A549 (cell line): ENCODE measurements around the gene SUMO2. TPM values are rescaled to one million over a fixed set of nuclear protein-coding genes. Genes with fewer than 3 reads are reported as not detected.
"Not testable (repeated sequence)": the region's sequence is repeated elsewhere in the genome, so short reads cannot be mapped to it uniquely, and the experiment has no call there.

Source experiments
- ATAC-seq, 2 experiments: fragments of 200-7000 bp in 1 of 2; fragments of >200 bp in 1 of 2; cut with Nextera tagmentation in 1 of 2; cut with Tn5 transposase in 1 of 2; 3 replicates each; pipeline versions ENCODE4 v1.8.0 to v1.9.1; 2018 to 2020; ENCODE audit warnings: mild to moderate bottlenecking in 1 of 2, moderate library complexity in 1 of 2
- CTCF ChIA-PET: fragments of 300-600 bp; sonication (Branson Sonifier 250); formaldehyde crosslinking; extraction: SDS; loops from one replicate; lab custom pipeline; 2021; ENCODE audit warnings: antibody characterized with exemption, inconsistent platforms; lab: Yijun Ruan, JAX
- POLR2A ChIA-PET: fragments of 350-600 bp; formaldehyde crosslinking; extraction: SDS; loops from one replicate; lab custom pipeline; 2021; ENCODE audit warnings: antibody characterized with exemption, inconsistent platforms; lab: Yijun Ruan, JAX
- DNase-seq, 2 experiments: peaks; one replicate each; pipeline versions ENCODE4 v3.0.0 to v3.0.0-alpha.2; 2011 to 2016; ENCODE audit warnings: low read depth in 1 of 2, low spot score in 1 of 2
- FAIRE-seq: peaks from 2 replicates; lab custom pipeline; 2011; peaks lifted over from hg19 to GRCh38; lab: Jason Lieb, UNC
- H3K27ac ChIP-seq, 2 experiments: fragments of >200 bp; sonication (Bioruptor Twin); formaldehyde crosslinking; 3 replicates each; pipeline ENCODE4 v1.5.1; 2016 to 2017
- H3K4me1 ChIP-seq: fragments of >200 bp; sonication (Bioruptor Twin); formaldehyde crosslinking; 3 replicates; pipeline ENCODE4 v1.6.1; 2016
- H3K4me2 ChIP-seq: fragments of >200 bp; sonication (Bioruptor Twin); formaldehyde crosslinking; 3 replicates; pipeline ENCODE4 v1.6.1; 2016
- H3K4me3 ChIP-seq: fragments of >200 bp; sonication (Bioruptor Twin); formaldehyde crosslinking; 3 replicates; pipeline ENCODE4 v1.5.1; 2016
- H3K9me3 ChIP-seq: fragments of >200 bp; sonication (Bioruptor Twin); formaldehyde crosslinking; 3 replicates; pipeline ENCODE4 v1.6.1; 2016
- ATOH8 ChIP-seq: fragments of 250-450 bp; sonication (Bioruptor Pico); IDR thresholded peaks from 2 replicates; pipeline ENCODE4 v1.5.0; 2020; ENCODE audit warnings: low read depth, mild to moderate bottlenecking, moderate library complexity
- CBX8 ChIP-seq: fragments of 200-600 bp; sonication (generic); IDR thresholded peaks from 2 replicates; pipeline ENCODE4 v1.6.1; 2016
- CEBPB ChIP-seq, 2 experiments: fragments of >200 bp in 1 of 2; sonication (Bioruptor Twin) in 1 of 2; formaldehyde crosslinking in 1 of 2; IDR thresholded peaks; 2 replicates each; pipeline ENCODE4 v1.6.1; 2012 to 2016
- CHD4 ChIP-seq: fragments of 200-600 bp; sonication (generic); IDR thresholded peaks from 2 replicates; pipeline ENCODE4 v1.6.1; 2016; ENCODE audit warnings: antibody characterized with exemption, mild to moderate bottlenecking, borderline replicate concordance
- EHF ChIP-seq: fragments of 250-450 bp; sonication (Bioruptor Pico); IDR thresholded peaks from 2 replicates; pipeline ENCODE4 v1.5.0; 2020; ENCODE audit warnings: mild to moderate bottlenecking
- ESRRA ChIP-seq: fragments of 150-350 bp; IDR thresholded peaks from 2 replicates; pipeline ENCODE4 v1.6.1; 2014; ENCODE audit warnings: mild to moderate bottlenecking, low read length, borderline replicate concordance
- FOSB ChIP-seq: fragments of 250-450 bp; sonication (Bioruptor Pico); IDR thresholded peaks from 2 replicates; pipeline ENCODE4 v1.5.0; 2020; ENCODE audit warnings: mild to moderate bottlenecking, moderate library complexity
- FOSL2 ChIP-seq, 2 experiments: fragments of 450-650 bp in 1 of 2; fragments of >200 bp in 1 of 2; sonication (Bioruptor Twin) in 1 of 2; formaldehyde crosslinking; IDR thresholded peaks; 2 replicates each; pipeline versions ENCODE4 v1.5.0 to v1.6.1; 2016 to 2020; ENCODE audit warnings: mild to moderate bottlenecking in 1 of 2, moderate library complexity in 1 of 2
- FOXS1 ChIP-seq: fragments of 250-450 bp; sonication (Bioruptor Pico); IDR thresholded peaks from 2 replicates; pipeline ENCODE4 v1.5.0; 2020; ENCODE audit warnings: mild to moderate bottlenecking, moderate library complexity
- HEYL ChIP-seq: fragments of 250-450 bp; sonication (Bioruptor Pico); IDR thresholded peaks from 2 replicates; pipeline ENCODE4 v1.8.0; 2021; ENCODE audit warnings: mild to moderate bottlenecking, moderate library complexity
- HOXA7 ChIP-seq: fragments of 250-450 bp; sonication (Bioruptor Pico); IDR thresholded peaks from 2 replicates; pipeline ENCODE4 v1.5.0; 2020; ENCODE audit warnings: mild to moderate bottlenecking, moderate library complexity
- MAFK ChIP-seq: fragments of 450-650 bp; IDR thresholded peaks from 2 replicates; pipeline ENCODE4 v1.6.1; 2014; ENCODE audit not compliant: partially characterized antibody
- MAX ChIP-seq: IDR thresholded peaks from 2 replicates; pipeline ENCODE4 v1.6.1; 2012
- NR3C1 ChIP-seq: fragments of >200 bp; sonication (Bioruptor Twin); formaldehyde crosslinking; IDR thresholded peaks from 3 replicates; pipeline ENCODE4 v1.6.1; 2017
- PHF8 ChIP-seq: fragments of 200-600 bp; sonication (generic); IDR thresholded peaks from 2 replicates; pipeline ENCODE4 v1.6.1; 2016; ENCODE audit warnings: low read depth, mild to moderate bottlenecking, antibody characterized with exemption, moderate library complexity, borderline replicate concordance
- POLR2A ChIP-seq: IDR thresholded peaks from 2 replicates; pipeline ENCODE4 v1.6.1; 2012; ENCODE audit warnings: mild to moderate bottlenecking, low read length
- POLR2AphosphoS2 ChIP-seq: conservative IDR thresholded peaks from 2 replicates; pipeline ENCODE4 v1.6.1; 2012; ENCODE audit warnings: low read length, improper control_type of control experiment, inconsistent platforms
- REST ChIP-seq: fragments of 200-600 bp; sonication (generic); IDR thresholded peaks from 2 replicates; pipeline ENCODE4 v1.6.1; 2016; ENCODE audit warnings: antibody characterized with exemption, mild to moderate bottlenecking, moderate library complexity
- RFX5 ChIP-seq: fragments of 450-650 bp; IDR thresholded peaks from 2 replicates; pipeline ENCODE4 v1.7.1; 2014; ENCODE audit warnings: antibody characterized with exemption, mild to moderate bottlenecking, moderate library complexity
- RNF2 ChIP-seq: fragments of 200-600 bp; sonication (generic); IDR thresholded peaks from 2 replicates; pipeline ENCODE4 v1.6.1; 2016; ENCODE audit warnings: low read depth, mild to moderate bottlenecking, antibody characterized with exemption, moderate library complexity, borderline replicate concordance
- TFCP2L1 ChIP-seq: fragments of 250-450 bp; sonication (Bioruptor Pico); IDR thresholded peaks from 2 replicates; pipeline ENCODE4 v1.5.0; 2021; ENCODE audit warnings: mild to moderate bottlenecking
- TP53 ChIP-seq: fragments of 250-450 bp; sonication (Bioruptor Pico); IDR thresholded peaks from 2 replicates; pipeline ENCODE4 v1.5.0; 2021; ENCODE audit warnings: mild to moderate bottlenecking, moderate library complexity
- USF2 ChIP-seq: fragments of 450-650 bp; IDR thresholded peaks from 2 replicates; pipeline ENCODE4 v1.6.1; 2014; ENCODE audit warnings: antibody characterized with exemption
- ZNF302 ChIP-seq: fragments of 250-450 bp; sonication (Bioruptor Pico); IDR thresholded peaks from 2 replicates; pipeline ENCODE4 v1.9.0; 2021; ENCODE audit warnings: inconsistent platforms, mild to moderate bottlenecking, moderate library complexity
- WGBS: methylation state at CpG from one replicate; pipeline ENCODE4 v1.1.6; 2017; ENCODE audit errors: missing lambda C conversion rate; 5-methylcytosine and 5-hydroxymethylcytosine counted together
- polyA plus RNA-seq, 4 experiments: library from polyadenylated mRNA; depleted of rRNA in 3 of 4; stranded (reverse); fragments of >200 nt; fragmentation: RNase III in 1 of 4; extraction: RNeasy Plus Mini Kit Qiagen cat#74134 plus additional on column Dnase treatment in 1 of 4; gene quantifications; 2 replicates in 3 of 4; 3 replicates in 1 of 4; pipeline ENCODE4 v1.2.3, GENCODE V29; 2011 to 2017

The SUMO2 gene
- polyA plus RNA-seq, 2 of the 4 experiments (the other 2 are of a cell fraction), result 525 to 545 TPM

- Histone ChIP-seq H3K4me3 (no peak overlapping the region), H3K4me2 (no peak overlapping the region), H3K4me1 (peaks cover 7% of the 10 kb centered on the region), H3K27ac (no peak overlapping the region), H3K9me3 (no peaks in the 10 kb centered on the region)
- POLR2A ChIA-PET, result interaction anchor here (1.2 kb wide), 1 partner anchor 21 kb away, joined by 3 read pairs; no protein-coding TSS in a partner anchor
- TF ChIP-seq REST (no peak), ZNF302 (CRISPR knock-in tag) (no peak), CHD4 (no peak), TP53 (no peak), CEBPB (IDR thresholded peaks at IDR 0.05) (no peak), FOSB (no peak), ATOH8 (CRISPR knock-in tag) (no peak)
- WGBS, result 89% methylated on average over 5 of the region's 5 CpGs
- no peak for DNase-seq
- no peak for FAIRE-seq
- CTCF ChIA-PET, result interaction anchor here (1.2 to 62.2 kb wide), 2 partner anchors 36 to 49 kb away, joined by 4 to 3429 read pairs; partner anchors contain the start of genes ARMC7, ATP5PD, KCTD2 and SLC16A5
- ATAC-seq, result no peak
Measured at GRCh38 chr17:75135452-75135851, 47.3 kb downstream of the SUMO2 start.

- Histone ChIP-seq H3K4me1 (peaks cover 23% of the 10 kb centered on the region), H3K27ac (0 out of 6 replicates have a peak overlapping the region, but pooled peaks of 1 of the 2 experiments have one; percentile 0)
- ATAC-seq; H3K9me3 ChIP-seq; H3K4me2 ChIP-seq; FAIRE-seq; DNase-seq; H3K4me3 ChIP-seq; TF ChIP-seq FOSL2 (IDR thresholded peaks at IDR 0.05): not testable (repeated sequence)
- POLR2A ChIA-PET, result interaction anchor here (0.6 to 1.0 kb wide), 2 partner anchors 10 to 19 kb away, joined by 3 to 4 read pairs; no protein-coding TSS in a partner anchor
- CTCF ChIA-PET, result interaction anchor here (1.1 to 62.2 kb wide), 4 partner anchors 11 to 68 kb away, joined by 4 to 3429 read pairs (median 82); partner anchors contain the start of genes ARMC7, ATP5PD, KCTD2 and SLC16A5
- 84% methylated on average over 14 of the region's 14 CpGs for WGBS
- TF ChIP-seq FOSL2 (CRISPR knock-in tag; IDR thresholded peaks at IDR 0.05), result peak; percentile 47; the same call in 1 of the 2 replicates
Measured at GRCh38 chr17:75133607-75134347, 49.0 kb downstream of the SUMO2 start.

GRCh38 chr17:75133001-75133400, 49.8 kb downstream of the SUMO2 start:
- H3K4me1 ChIP-seq, result peaks cover 30% of the 10 kb centered on the region
- POLR2A ChIA-PET, result interaction anchor here (1.4 to 1.8 kb wide), 2 partner anchors 22 to 68 kb away, joined by 4 to 9 read pairs; partner anchors contain the start of gene JPT1
- no peak for DNase-seq
- no peaks in the 10 kb centered on the region for H3K9me3 ChIP-seq
- no peak for FAIRE-seq
- WGBS, result 83% methylated on average over 3 of the region's 3 CpGs
- TF ChIP-seq USF2, result no peak
- TF ChIP-seq NR3C1, result no peak
- no peak for TF ChIP-seq HEYL
- TF ChIP-seq RFX5, result no peak
- no peak for TF ChIP-seq CBX8
- no peak for TF ChIP-seq RNF2
- TF ChIP-seq EHF (CRISPR knock-in tag), result no peak
- TF ChIP-seq HOXA7 (CRISPR knock-in tag), result no peak
- no peak for TF ChIP-seq FOXS1 (CRISPR knock-in tag)
- no peak for TF ChIP-seq POLR2AphosphoS2
- no peak for TF ChIP-seq TFCP2L1
- no peak for TF ChIP-seq MAX
- no peak for TF ChIP-seq POLR2A
- no peak for TF ChIP-seq PHF8
- no peak for TF ChIP-seq ESRRA
- no peak for TF ChIP-seq MAFK
- ATAC-seq, result no peak
- no peak overlapping the region for H3K4me3 ChIP-seq
- CTCF ChIA-PET, result interaction anchor here (0.7 to 62.2 kb wide), 8 partner anchors 12 to 188 kb away, joined by 3 to 3429 read pairs (median 25); partner anchors contain the start of genes ARMC7, ATP5PD, KCTD2 and NUP85
- H3K4me2 ChIP-seq, result no peak overlapping the region
- H3K27ac ChIP-seq, result peak overlapping the region in 1 of 2 experiments; percentile 44; a peak in 2 of 6 replicates
